IPS DF 4.7 (cell line): Measurements from ENCODE around the gene FAM185A.
"Not testable (repeated sequence)": the region's sequence is repeated elsewhere in the genome, so short reads cannot be mapped to it uniquely, and the experiment has no call there.

Experiments
- DNase-seq: peaks from one replicate; pipeline ENCODE4 v3.0.0-alpha.2; 2013; ENCODE audit warnings: low spot score; ENCODE audit errors: extremely low read depth

Gene FAM185A

GRCh38 chr7:102829075-102829474, 80.3 kb downstream of the FAM185A start:
- no peak for DNase-seq

- DNase-seq, result no peak
These were observed 81.4 kb downstream of the FAM185A start for GRCh38 chr7:102830197-102830596.

DNA sequence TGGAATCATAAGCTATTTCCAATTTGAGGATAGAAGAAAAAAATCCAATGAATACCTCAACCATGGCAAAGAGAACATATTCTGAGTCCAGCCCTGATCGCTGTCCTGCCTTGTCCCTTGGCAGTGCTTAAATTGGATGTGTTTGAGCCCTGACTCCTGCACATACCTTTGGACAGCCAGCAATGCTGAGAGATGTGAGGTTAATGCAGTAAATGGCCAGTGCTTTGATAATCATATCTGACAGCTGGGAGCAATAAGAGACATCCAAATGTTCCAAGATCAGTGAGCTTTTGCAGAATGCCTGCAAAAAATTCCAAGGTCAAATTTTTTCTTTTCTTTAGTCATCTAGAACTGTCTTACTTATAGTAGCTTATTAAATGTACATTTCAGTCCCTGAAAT, 83.9 kb downstream of the FAM185A start:
- no peak for DNase-seq

GRCh38 chr7:102833343-102833742, 84.5 kb downstream of the FAM185A start:
- no peak for DNase-seq

DNA sequence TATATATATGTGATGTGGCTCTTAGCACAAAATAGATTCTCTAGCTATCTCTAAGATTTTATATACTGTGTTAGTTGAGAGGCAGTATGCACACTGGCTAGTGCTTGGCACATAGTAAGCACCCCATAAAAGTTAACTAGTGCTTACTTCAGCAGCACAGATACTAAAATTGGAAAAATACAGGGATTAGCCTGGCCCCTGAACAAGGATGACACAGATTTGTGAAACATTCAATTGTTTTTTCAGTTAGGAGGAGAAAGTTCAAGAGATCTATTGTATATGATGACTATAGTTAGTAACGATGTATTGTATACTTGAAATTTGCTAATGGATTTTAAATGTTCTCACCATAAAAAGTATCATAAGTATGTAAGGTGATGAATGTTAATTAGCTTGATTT, 85.7 kb downstream of the FAM185A start:
- DNase-seq, result no peak

DNA sequence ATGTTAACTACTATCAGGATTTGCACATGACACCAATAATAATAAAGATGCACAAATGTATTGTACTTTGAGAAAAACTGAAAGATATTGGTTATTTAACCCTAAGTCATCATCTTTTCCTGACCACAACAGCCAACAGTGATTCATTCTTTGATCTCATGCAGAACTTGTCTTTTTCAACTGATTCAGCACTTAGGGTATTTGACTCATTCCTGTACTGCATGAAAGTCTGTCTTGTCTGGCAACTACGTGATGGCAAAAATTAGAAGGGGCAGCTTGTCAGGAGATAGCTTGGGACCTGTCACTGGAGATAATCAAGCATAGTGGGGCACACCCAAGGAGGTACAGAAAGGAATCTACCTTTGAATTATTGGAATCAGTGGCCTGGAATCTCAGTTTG, 86.2 kb downstream of the FAM185A start:
- DNase-seq, result no peak

DNA sequence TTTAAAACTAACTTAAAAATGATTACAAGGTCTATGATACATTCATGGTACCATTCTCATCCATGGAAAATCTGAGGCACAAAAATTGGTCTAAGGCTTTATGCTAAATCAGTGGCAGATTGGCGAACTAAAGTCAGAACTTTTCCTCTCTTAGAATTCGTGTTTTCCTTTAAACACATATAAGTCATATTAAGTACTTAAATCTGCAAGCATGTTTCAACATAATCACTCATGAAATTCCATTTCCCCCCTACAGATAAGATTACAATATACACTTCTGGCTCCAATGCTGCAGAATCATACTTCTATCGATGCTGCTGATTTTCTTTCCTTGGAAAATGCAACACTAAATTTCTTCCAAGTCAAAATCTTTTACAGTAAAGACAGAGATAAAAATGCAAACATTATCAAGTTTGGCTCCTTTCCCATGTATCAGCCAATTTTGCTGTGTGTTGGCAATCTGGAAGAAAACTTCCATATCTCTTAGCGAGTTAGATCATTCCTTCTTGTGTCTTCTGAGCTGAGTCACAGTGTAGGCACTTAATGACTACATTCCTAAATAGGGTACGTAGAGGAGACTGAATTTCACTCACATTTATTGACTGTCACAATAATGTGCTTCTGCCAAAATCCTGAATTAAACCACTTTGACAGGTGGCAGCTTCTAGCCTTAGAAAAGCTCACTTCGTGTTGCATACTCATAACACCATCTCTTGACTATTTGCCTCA, 87.6 kb downstream of the FAM185A start:
- DNase-seq, result no peak

GRCh38 chr7:102836977-102837376, 88.2 kb downstream of the FAM185A start:
- no peak for DNase-seq

GRCh38 chr7:102837802-102838201, 89.0 kb downstream of the FAM185A start:
- DNase-seq, result no peak

DNA sequence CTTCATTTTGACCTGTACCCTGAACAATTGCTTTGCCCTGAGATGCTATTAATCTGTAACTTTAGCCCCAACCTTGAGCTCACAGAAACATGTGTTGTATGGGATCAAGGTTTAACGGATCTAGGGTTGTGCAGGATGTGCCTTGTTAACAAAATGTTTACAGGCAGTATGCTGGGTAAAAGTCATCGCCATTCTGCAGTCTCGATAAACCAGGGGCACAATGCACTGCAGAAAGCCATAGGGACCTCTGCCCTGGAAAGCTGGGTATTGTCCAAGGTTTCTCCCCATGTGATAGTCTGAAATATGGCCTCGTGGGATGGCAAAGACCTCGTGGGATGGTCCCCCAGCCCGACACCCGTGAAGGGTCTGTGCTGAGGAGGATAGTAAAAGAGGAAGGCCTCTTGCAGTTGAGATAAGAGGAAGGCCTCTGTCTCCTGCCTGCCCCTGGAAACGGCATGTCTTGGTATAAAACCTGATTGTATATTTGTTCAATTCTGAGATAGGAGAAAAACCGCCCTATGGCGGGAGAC, 89.8 kb downstream of the FAM185A start:
- not testable (repeated sequence) for DNase-seq

DNA sequence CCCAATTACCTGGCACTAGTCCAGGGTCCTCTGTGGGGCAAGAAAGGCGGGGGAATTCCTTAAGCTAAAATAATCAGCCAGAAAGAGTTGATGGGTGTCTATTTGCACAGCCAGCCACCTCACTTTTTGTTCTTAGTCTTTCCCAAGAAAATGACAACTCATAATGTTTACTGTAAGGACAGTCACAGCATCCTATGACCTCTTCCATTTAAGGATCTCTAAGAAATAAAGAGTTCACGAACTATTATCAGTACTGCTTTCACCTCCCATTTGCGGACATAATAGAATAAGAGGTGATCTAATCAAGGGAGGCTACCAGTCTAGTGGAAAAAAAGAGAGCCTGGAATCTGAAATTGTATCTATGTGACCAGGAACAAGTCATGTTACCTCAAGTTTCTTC, 91.6 kb downstream of the FAM185A start:
- no peak for DNase-seq

DNA sequence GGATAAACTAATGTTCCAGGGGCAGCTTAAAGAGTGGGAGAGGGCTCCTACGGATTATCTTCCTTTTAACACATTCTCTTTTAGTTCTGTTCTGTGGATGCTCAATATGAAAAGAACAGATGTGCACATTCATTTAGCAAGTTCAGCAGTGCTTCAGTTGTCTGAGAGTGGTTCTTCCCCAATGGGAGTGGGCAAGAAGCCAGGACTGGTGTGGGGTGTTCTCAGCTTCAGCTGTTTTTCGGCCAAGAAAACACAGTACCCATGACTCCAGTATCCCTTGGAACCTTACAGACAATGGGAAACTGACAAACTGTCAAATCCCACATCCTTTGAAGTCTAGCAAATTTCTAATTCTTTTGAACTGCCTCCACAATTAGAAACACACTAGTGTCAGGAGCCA, 92.5 kb downstream of the FAM185A start:
- no peak for DNase-seq

- no peak for DNase-seq
These were observed 93.5 kb downstream of the FAM185A start for GRCh38 chr7:102842284-102842683.

DNA sequence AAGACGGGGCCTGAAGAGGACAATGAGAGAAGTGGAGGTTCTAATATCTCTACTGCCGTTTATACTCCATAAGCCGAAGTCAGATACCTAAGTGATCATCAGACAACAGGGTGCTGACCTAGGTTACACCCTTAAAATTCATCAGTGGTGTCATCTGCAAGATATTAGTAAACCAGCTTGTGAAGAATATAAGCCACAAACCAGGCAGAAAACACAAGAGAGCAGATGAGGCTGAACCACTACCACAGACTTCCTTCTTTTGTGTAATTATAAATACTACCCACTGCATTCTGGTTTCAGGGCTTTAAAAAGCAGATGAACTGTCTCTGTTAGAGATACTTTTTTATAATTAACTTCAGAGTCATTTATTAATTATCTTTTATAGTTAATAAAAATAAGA, 95.1 kb downstream of the FAM185A start:
- no peak for DNase-seq

DNA sequence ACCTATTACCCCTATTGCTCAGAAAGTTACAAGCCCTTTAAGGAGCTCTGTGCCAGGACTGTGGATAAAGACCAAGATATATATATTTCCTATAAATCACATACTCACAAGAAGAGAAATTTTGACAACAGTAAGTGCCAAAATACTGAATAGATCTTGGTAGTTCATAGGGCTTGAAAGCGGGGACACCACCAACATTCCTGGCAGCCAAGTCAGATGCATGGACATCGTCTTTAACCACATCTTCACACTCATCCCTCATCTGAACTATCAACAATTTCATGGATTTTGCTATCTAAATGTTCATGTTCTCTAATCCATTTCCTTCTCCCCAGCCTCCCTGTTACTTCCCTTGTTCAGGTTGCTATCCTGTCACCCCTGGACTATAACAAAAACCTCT, 96.5 kb downstream of the FAM185A start:
- no peak for DNase-seq

- DNase-seq, result no peak
These were observed 100.3 kb downstream of the FAM185A start for GRCh38 chr7:102849079-102849478.

DNA sequence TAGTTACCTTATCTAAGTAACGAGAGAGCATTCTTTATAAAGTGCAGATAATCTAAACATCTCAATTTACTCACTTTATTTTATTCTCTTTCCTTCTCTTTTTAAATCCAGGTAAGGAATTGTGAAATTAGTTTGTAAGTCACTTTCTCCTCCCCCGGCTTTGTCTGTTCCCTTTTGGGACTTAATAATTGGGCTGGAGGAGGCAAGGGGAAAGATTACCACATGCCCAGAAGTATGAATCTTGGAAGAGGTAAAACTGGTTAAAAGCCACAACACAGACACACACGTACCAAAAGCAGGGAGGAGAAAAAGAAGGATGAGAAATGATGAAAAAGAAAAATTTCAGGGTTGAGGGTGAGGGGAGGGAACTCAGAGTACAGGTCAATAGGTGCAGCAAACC, 100.7 kb downstream of the FAM185A start:
- DNase-seq, result no peak

DNA sequence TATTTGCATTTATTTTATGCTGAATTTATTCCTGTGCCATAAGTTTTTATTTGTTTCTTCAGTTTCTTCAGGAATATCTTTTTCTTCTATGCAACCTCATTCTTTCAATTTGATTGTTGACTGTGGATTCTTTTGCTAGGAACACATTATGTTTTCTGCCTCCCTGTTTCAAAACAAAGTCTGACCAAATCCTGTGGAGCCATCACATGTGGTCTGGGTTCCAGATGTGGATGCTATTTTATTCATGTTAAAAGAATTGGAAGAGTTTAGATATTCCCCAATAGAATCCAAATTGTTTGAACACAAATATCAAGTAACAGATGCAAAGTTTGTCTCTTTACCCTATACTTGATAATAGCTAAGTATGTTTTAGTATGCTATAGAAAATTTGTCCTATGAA, 107.2 kb downstream of the FAM185A start:
- DNase-seq, result no peak
